Osteocyte (in vitro differentiated cells): Measurements from ENCODE around the gene MINDY2. TPM values are rescaled to one million over a fixed set of nuclear protein-coding genes. Genes with fewer than 3 reads are reported as not detected.

Source experiments
- DNase-seq: peaks from one replicate; pipeline ENCODE4 v3.0.0; 2021; ENCODE audit warnings: mixed read lengths; ENCODE audit not compliant: unreplicated experiment; ENCODE audit errors: extremely low spot score
- H3K27ac Mint-ChIP-seq: one replicate; pipeline ENCODE4 v1.8.0; 2021; ENCODE audit warnings: mild to moderate bottlenecking, mixed read lengths; ENCODE audit not compliant: unreplicated experiment
- H3K27me3 Mint-ChIP-seq: one replicate; pipeline ENCODE4 v1.8.0; 2021; ENCODE audit warnings: mixed read lengths; ENCODE audit not compliant: unreplicated experiment
- H3K36me3 Mint-ChIP-seq: one replicate; pipeline ENCODE4 v1.8.0; 2021; ENCODE audit warnings: mixed read lengths; ENCODE audit not compliant: unreplicated experiment
- H3K4me1 Mint-ChIP-seq: one replicate; pipeline ENCODE4 v1.8.0; 2021; ENCODE audit warnings: mixed read lengths; ENCODE audit not compliant: unreplicated experiment
- H3K4me3 Mint-ChIP-seq: one replicate; pipeline ENCODE4 v1.8.0; 2021; ENCODE audit warnings: mild to moderate bottlenecking, moderate library complexity, mixed read lengths; ENCODE audit not compliant: unreplicated experiment
- H3K9me3 Mint-ChIP-seq: one replicate; pipeline ENCODE4 v1.8.0; 2021; ENCODE audit warnings: mixed read lengths; ENCODE audit not compliant: unreplicated experiment
- total RNA-seq: library from RNA; stranded (reverse); gene quantifications from 2 replicates; pipeline ENCODE4 v1.2.1, GENCODE V29; 2021
- TF ChIP-seq, protein P1 (sequence below): fragments of 200-600 bp; sonication (generic); IDR thresholded peaks from 2 replicates; pipeline ENCODE4 v1.5.0; 2021; ENCODE audit warnings: antibody characterized with exemption, mild to moderate bottlenecking, moderate library complexity

The MINDY2 gene
- total RNA-seq, 1 donor from 2014 or later: 18.6 TPM

GRCh38 chr15:58908550-58909309 is 137.6 kb downstream of the MINDY2 start:
- no peak overlapping the region for H3K4me3 Mint-ChIP-seq
- DNase-seq: no peak
- TF ChIP-seq, protein P1, sequence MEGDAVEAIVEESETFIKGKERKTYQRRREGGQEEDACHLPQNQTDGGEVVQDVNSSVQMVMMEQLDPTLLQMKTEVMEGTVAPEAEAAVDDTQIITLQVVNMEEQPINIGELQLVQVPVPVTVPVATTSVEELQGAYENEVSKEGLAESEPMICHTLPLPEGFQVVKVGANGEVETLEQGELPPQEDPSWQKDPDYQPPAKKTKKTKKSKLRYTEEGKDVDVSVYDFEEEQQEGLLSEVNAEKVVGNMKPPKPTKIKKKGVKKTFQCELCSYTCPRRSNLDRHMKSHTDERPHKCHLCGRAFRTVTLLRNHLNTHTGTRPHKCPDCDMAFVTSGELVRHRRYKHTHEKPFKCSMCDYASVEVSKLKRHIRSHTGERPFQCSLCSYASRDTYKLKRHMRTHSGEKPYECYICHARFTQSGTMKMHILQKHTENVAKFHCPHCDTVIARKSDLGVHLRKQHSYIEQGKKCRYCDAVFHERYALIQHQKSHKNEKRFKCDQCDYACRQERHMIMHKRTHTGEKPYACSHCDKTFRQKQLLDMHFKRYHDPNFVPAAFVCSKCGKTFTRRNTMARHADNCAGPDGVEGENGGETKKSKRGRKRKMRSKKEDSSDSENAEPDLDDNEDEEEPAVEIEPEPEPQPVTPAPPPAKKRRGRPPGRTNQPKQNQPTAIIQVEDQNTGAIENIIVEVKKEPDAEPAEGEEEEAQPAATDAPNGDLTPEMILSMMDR: no peak
- H3K9me3 Mint-ChIP-seq: no peaks in the 10 kb centered on the region
- peaks cover 26% of the 10 kb centered on the region for H3K36me3 Mint-ChIP-seq
- H3K4me1 Mint-ChIP-seq: peaks cover 10% of the 10 kb centered on the region
- H3K27ac Mint-ChIP-seq: no peak overlapping the region
- no peaks in the 10 kb centered on the region for H3K27me3 Mint-ChIP-seq

DNA sequence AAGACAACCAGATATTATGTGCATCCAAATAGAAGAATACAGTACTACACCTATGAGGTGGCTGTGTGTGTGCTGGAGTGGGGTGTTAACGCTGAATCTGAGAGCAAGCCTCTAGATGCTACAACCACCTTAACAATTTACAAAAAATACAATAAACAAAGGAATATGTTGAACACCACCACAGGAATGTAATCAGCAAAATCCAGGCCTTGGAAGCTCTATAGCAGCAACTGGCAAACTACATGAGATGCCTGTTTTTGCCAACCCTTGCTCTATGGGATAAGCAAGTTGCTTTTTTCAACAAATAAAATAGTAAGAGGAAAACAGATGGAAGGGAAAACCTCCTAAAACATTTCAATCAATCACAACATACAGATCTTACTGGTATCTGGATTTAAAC is 138.5 kb downstream of the MINDY2 start:
- H3K4me3 Mint-ChIP-seq: no peak overlapping the region
- H3K27ac Mint-ChIP-seq: no peak overlapping the region
- H3K36me3 Mint-ChIP-seq: peaks cover 35% of the 10 kb centered on the region
- TF ChIP-seq, protein P1: no peak
- H3K27me3 Mint-ChIP-seq: no peaks in the 10 kb centered on the region
- DNase-seq: no peak
- H3K9me3 Mint-ChIP-seq: no peaks in the 10 kb centered on the region
- peaks cover 10% of the 10 kb centered on the region for H3K4me1 Mint-ChIP-seq

- no peaks in the 10 kb centered on the region for H3K9me3 Mint-ChIP-seq
Observed at GRCh38 chr15:58910456-58910855, 139.4 kb downstream of the MINDY2 start.

More at GRCh38 chr15:58910456-58910855, 139.4 kb downstream of the MINDY2 start:
- Mint-ChIP-seq H3K27me3 (no peaks in the 10 kb centered on the region), H3K27ac (no peak overlapping the region), H3K4me3 (no peak overlapping the region), H3K36me3 (peaks cover 35% of the 10 kb centered on the region), H3K4me1 (peaks cover 13% of the 10 kb centered on the region)
- no peak for DNase-seq
- TF ChIP-seq, protein P1: no peak

Other genes with a start within 250 kb of the MINDY2 start
- 169 and 175 TPM in 2 replicates for gene ADAM10, start 21.6 kb upstream of the MINDY2 start, total RNA-seq
- 87.3 and 93.9 TPM in 2 replicates for gene SLTM, start 162.4 kb downstream of the MINDY2 start, total RNA-seq
- gene RNF111, start 216.4 kb downstream of the MINDY2 start, total RNA-seq: 32.3 and 33.8 TPM in 2 replicates